IPS-18a (cell line): Measurements from ENCODE around the gene AP4B1.

Source experiments
- H3K27ac ChIP-seq: one replicate; pipeline ENCODE4 v1.5.1; 2013; ENCODE audit warnings: low read length
- H3K27me3 ChIP-seq: one replicate; pipeline ENCODE4 v1.6.1; 2013; ENCODE audit warnings: mild to moderate bottlenecking, low read length; ENCODE audit not compliant: control insufficient read depth, insufficient read depth
- H3K36me3 ChIP-seq: one replicate; pipeline ENCODE4 v1.6.1; 2013; ENCODE audit warnings: low read depth, low read length; ENCODE audit not compliant: control insufficient read depth
- H3K4me1 ChIP-seq: one replicate; pipeline ENCODE4 v1.6.1; 2013; ENCODE audit warnings: low read depth, low read length; ENCODE audit not compliant: control insufficient read depth
- H3K4me3 ChIP-seq: one replicate; pipeline ENCODE4 v1.5.1; 2013; ENCODE audit warnings: low read length
- H3K9ac ChIP-seq: one replicate; pipeline ENCODE4 v1.6.1; 2013; ENCODE audit warnings: mild to moderate bottlenecking, low read length, moderate library complexity
- H3K9me3 ChIP-seq: one replicate; pipeline ENCODE4 v1.6.1; 2013; ENCODE audit warnings: low read depth, low read length; ENCODE audit not compliant: control insufficient read depth

Gene AP4B1

GRCh38 chr1:113941245-113941559 is 36.6 kb upstream of the AP4B1 start:
- Histone ChIP-seq H3K27me3 (no peaks in the 10 kb centered on the region), H3K4me1 (no peaks in the 10 kb centered on the region), H3K27ac (no peak overlapping the region), H3K4me3 (no peak overlapping the region), H3K9me3 (no peaks in the 10 kb centered on the region), H3K9ac (no peak overlapping the region), H3K36me3 (peaks cover 18% of the 10 kb centered on the region)

GRCh38 chr1:113940365-113941244 is 36.0 kb upstream of the AP4B1 start:
- peaks cover 4% of the 10 kb centered on the region for H3K4me1 ChIP-seq
- H3K27ac ChIP-seq, result no peak overlapping the region
- H3K36me3 ChIP-seq, result peaks cover 18% of the 10 kb centered on the region
- H3K9me3 ChIP-seq, result no peaks in the 10 kb centered on the region
- H3K9ac ChIP-seq, result no peak overlapping the region
- no peaks in the 10 kb centered on the region for H3K27me3 ChIP-seq
- no peak overlapping the region for H3K4me3 ChIP-seq

DNA sequence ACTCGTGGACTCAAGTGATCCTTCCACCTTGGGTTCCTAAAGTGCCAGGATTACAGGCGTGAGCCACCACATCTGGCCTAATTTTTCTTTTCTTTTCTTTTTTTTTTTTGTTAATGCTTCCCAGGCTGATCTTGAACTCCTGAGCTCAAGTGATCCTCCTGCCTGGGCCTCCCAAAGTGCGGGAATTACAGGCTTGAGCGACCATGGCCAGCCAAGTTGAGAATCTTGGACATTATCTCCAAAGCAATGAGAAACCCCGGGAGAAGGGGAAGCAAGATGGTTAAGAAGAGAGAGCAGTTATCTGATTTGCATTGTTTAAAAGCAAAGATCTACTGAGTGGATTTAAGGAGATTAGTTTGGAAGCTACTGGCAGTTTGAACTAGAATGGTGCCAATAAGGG is 33.6 kb upstream of the AP4B1 start:
- H3K27me3 ChIP-seq, result no peaks in the 10 kb centered on the region
- H3K9me3 ChIP-seq, result no peaks in the 10 kb centered on the region
- no peak overlapping the region for H3K4me3 ChIP-seq
- H3K27ac ChIP-seq, result no peak overlapping the region
- H3K4me1 ChIP-seq, result peaks cover 4% of the 10 kb centered on the region
- no peak overlapping the region for H3K9ac ChIP-seq
- peaks cover 16% of the 10 kb centered on the region for H3K36me3 ChIP-seq

DNA sequence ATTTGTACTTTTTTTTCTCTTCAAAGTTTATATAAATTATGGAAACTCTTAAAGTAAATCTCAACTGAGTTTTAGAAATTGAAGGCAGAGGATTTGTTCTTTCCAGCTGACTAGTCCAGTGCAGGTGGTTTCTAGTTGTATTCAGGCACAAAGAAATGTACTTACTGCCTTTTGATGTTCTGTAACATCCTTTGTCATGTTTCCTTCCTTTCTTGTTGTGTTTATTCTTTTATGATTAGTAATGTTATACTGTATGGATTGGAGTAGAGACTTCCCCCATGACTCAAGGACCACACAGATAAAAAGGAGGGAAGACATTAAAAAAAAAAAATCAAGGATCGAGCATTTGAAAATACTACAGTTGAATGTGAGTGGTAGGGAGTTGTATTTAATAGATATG is 32.5 kb upstream of the AP4B1 start:
- no peaks in the 10 kb centered on the region for H3K27me3 ChIP-seq
- H3K9ac ChIP-seq, result no peak overlapping the region
- H3K4me1 ChIP-seq, result peaks cover 4% of the 10 kb centered on the region
- H3K36me3 ChIP-seq, result peaks cover 14% of the 10 kb centered on the region
- H3K9me3 ChIP-seq, result no peaks in the 10 kb centered on the region
- no peak overlapping the region for H3K27ac ChIP-seq
- no peak overlapping the region for H3K4me3 ChIP-seq

DNA sequence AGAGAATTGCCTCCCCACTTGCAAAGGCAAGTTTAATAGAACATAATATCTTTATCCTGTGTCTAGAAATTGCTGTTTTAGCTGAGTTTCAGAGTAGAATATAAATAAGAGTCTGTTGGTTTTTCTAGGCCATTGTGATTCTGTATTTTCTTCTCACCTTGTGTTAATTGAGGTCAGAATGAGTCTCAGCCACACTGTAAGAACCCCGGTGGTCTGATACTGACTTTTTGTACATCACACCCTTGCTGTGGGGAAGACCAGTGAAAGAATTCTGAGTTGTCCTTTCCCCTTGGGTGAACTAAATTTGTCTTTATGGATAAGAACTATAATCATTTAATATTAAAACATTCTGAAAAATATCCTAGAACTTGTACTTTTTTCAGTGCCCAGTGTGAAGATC is 31.4 kb upstream of the AP4B1 start:
- Histone ChIP-seq H3K9ac (no peak overlapping the region), H3K4me1 (peaks cover 4% of the 10 kb centered on the region), H3K4me3 (no peak overlapping the region), H3K36me3 (peaks cover 8% of the 10 kb centered on the region), H3K27me3 (no peaks in the 10 kb centered on the region), H3K9me3 (no peaks in the 10 kb centered on the region), H3K27ac (no peak overlapping the region)

- Histone ChIP-seq H3K9me3 (no peaks in the 10 kb centered on the region), H3K9ac (no peak overlapping the region), H3K4me3 (no peak overlapping the region), H3K27ac (no peak overlapping the region), H3K4me1 (peaks cover 10% of the 10 kb centered on the region), H3K27me3 (no peaks in the 10 kb centered on the region), H3K36me3 (peaks cover under 1% of the 10 kb centered on the region)
These were observed 30.6 kb upstream of the AP4B1 start for GRCh38 chr1:113935176-113935575.

DNA sequence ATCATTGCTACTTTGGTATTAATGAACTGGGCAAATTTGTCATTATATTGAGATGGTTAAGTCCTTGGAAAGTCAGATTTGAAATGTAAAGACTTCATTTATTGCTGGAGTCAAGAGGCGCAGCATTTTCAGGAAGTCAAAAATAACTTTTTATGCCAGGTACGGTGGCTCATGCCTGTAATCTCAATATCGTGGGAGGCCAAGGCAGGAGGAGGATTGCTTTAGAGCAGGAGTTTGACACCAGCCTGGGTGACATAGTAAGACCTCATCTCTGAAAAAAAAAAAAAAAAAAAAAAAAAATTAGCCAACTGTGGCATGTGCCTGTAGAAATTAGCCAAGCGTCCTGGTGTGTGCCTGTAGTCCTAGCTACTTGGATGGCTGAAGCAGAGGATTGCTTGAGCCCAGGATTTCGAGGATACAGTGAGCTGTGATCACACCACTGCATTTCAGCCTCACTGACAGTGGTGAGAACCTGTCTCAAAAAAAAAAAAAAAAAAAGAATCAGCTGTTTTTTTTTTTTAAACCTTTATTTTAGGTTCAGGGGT is 30.0 kb upstream of the AP4B1 start:
- H3K36me3 ChIP-seq, result no peaks in the 10 kb centered on the region
- H3K27ac ChIP-seq, result no peak overlapping the region
- no peak overlapping the region for H3K9ac ChIP-seq
- no peak overlapping the region for H3K4me3 ChIP-seq
- H3K4me1 ChIP-seq, result peaks cover 10% of the 10 kb centered on the region
- H3K9me3 ChIP-seq, result no peaks in the 10 kb centered on the region
- H3K27me3 ChIP-seq, result no peaks in the 10 kb centered on the region

DNA sequence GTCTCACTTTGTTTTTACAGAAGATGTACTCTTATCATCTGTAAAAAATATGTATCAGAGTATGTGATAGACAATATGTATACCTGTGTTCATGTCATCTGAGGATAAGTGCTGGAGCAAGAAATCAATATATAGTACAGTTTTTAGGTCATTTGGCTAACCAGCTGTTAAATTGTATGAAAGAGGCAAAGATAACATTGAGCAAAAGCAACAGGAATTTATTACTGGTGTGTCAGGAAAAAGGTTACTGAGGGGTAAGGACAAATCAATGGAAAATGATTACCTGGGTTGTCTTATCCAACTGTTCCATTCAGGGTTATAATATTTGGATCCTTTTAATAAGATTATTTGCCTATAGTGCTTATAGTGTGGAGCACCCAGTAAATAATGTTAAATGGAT is 29.4 kb upstream of the AP4B1 start:
- Histone ChIP-seq H3K27ac (no peak overlapping the region), H3K9ac (no peak overlapping the region)

DNA sequence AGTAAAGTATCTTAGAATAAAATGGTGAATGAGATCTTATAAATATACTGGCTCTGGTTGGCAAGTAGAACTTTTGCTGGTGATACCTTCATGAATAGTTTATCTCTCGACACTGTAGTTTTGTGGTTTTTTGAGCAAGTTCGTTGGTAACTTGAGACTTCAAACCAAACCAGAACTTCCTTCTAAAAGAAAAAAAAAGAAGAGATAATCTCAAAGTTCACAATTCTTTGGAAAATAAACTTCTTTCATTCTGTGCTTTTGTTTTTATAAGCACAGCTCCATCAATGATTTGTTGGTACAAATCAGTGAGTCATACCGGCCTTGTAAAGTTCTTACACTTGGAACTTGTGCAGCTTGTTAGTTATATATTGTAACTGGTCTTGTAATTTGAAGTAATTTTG is 26.9 kb upstream of the AP4B1 start:
- H3K27ac ChIP-seq, result no peak overlapping the region
- H3K4me3 ChIP-seq, result no peak overlapping the region
- H3K4me1 ChIP-seq, result peaks cover 18% of the 10 kb centered on the region
- H3K9me3 ChIP-seq, result no peaks in the 10 kb centered on the region
- peaks cover 10% of the 10 kb centered on the region for H3K27me3 ChIP-seq
- no peak overlapping the region for H3K9ac ChIP-seq
- H3K36me3 ChIP-seq, result no peaks in the 10 kb centered on the region

More for the DNA sequence above, 29.4 kb upstream of the AP4B1 start:
- no peak overlapping the region for H3K4me3 ChIP-seq
- no peaks in the 10 kb centered on the region for H3K9me3 ChIP-seq
- H3K27me3 ChIP-seq, result no peaks in the 10 kb centered on the region
- peaks cover 10% of the 10 kb centered on the region for H3K4me1 ChIP-seq
- H3K36me3 ChIP-seq, result no peaks in the 10 kb centered on the region

- Histone ChIP-seq H3K4me1 (peaks cover 15% of the 10 kb centered on the region), H3K27me3 (peaks cover 10% of the 10 kb centered on the region), H3K4me3 (peak overlapping the region; percentile 99), H3K9me3 (no peaks in the 10 kb centered on the region), H3K27ac (no peak overlapping the region), H3K36me3 (no peaks in the 10 kb centered on the region), H3K9ac (peak overlapping the region; percentile 76)
These were observed 26.0 kb upstream of the AP4B1 start for GRCh38 chr1:113930499-113931161.

DNA sequence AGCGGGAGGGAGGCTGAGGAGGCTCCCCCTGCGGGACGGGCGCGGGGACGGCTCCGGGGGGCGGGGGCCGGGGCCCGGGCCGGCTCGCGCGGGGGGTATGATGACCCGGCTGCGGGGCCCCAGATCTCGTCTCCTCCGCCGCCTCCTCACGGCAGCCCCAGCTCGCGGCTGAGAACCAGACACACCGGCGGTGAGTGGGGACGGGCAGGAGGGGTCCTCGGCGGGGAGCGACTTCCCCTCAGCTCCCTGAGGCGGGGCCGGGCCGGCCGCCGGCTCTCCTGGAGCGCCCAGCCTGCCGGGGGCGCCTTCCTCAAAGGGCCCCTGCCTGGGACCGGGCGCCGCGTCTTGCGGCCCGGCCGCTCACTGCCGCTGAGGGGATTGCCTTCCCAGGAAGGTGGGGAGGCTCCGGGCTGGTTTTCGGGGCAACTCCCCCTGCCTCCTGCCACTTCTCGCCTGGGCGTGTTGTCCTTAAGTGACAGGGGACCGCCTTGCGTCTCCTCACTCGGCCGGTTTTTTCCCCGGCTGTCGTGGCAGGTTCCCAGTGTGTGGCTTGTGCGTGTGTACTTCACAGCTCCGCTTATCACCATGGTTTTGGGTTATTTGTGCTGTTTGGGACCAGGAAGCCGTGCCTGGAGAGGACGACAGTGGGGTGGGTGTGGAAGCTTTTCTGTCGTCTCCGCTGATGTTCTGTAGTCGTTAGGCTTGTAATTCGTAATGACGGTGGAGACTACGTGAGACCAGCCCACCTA is 25.3 kb upstream of the AP4B1 start:
- no peaks in the 10 kb centered on the region for H3K36me3 ChIP-seq
- H3K4me3 ChIP-seq, result peak overlapping the region; percentile 99
- H3K27me3 ChIP-seq, result peaks cover 10% of the 10 kb centered on the region
- peak overlapping the region; percentile 76 for H3K9ac ChIP-seq
- H3K4me1 ChIP-seq, result peaks cover 15% of the 10 kb centered on the region
- H3K27ac ChIP-seq, result no peak overlapping the region
- no peaks in the 10 kb centered on the region for H3K9me3 ChIP-seq
